Medulla oblongata (tissue), 1 donor: ENCODE data around the gene ME2.
"Not testable (repeated sequence)": the region's sequence is repeated elsewhere in the genome, so short reads cannot be mapped to it uniquely, and the experiment has no call there.

Experiments used
- DNase-seq: peaks from one replicate; pipeline ENCODE4 v3.0.0-alpha.2; 2015; ENCODE audit errors: extremely low spot score

ME2 gene

DNA sequence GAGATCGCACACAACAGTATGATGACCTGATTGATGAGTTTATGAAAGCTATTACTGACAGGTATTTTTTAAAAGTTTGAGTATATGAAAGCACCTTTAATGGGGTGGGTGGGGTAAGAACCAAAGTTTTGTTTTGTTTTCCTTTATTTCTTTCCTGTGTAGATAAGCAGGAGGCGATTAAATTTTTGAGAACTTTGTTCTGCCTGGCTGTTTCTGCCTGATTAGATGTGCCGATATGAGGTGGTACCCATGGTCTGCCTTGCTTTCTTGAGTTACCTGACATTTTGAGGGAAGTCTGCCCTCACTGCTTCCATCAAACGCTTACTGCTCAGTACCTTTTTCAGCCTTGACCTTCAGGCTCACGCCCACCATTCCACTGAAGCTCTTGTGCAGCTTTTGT, 39.2 kb downstream of the ME2 start:
- DNase-seq: no peak

DNA sequence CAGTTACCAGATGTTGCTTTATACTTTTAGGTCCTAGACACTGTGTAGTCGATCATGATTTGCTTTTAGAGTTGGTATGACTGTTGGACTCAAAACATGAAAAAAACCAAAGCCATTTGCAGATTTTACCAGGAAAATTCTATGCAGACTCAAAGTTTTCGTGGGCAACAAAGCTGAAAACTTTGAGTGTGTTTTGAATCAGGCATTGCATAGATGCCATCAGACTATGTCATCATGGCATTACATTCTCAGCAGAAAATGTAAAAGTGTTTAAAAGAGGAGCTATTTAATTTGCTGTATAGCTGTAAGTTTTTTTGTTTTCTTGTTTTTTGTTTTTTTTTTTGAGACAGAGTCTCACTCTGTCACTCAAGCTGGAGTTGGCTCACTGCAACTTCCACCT, 45.5 kb downstream of the ME2 start:
- DNase-seq: no peak

DNA sequence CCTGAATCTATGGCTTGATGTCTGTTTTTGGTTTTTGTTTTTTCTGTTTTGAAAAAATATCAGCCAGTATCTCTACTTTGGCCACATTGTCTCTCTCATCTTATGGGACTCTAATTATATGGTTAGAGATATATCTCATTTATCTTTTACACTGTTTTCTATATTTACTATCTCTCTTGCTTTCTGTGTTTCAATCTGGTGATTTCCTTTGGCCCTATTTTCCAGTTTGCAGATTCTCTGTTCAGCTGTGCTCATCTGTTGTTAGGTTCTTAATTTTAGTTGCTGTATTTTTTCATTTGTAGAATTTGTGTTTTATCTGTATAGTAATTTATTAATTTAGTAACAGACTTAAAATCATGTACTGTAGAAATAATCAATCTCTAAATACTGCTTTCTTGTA, 47.6 kb downstream of the ME2 start:
- no peak for DNase-seq

DNA sequence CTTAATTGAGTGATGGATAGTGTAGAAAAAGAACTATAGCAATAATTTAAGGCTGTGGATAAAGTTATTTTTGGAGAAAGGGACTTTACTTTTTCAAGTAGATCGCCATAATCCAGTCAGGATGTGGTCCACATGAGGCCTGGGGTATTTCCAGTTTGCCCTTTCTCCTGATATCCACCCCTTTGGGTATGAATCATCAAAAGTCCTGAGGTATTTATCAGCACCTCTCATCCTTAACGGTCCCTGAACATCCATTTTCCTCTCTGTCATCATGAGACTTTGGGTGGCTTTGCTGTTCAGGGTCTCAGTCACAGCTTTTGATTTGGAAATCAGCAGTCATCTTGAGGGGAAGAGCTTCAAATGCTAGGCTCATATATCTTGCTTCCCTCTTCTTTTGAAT, 49.6 kb downstream of the ME2 start:
- no peak for DNase-seq

DNA sequence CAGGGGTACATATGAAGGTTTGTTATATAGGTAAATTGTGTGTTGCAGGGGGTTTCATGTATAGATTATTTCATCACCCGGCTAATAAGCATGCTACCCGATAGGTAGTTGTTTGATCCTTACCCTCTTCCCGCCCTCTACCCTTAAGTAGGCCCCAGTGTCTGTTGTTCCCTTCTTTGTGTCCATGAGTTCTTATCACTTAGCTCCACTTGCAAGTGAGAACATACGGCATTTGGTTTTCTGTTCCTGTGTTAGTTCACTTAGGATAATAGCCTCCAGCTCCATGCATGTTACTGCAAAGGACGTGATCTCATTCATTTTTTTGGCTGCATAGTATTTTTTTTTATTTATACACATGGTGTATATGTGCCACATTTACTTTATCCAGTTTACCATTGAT, 54.8 kb downstream of the ME2 start:
- DNase-seq: no peak

DNA sequence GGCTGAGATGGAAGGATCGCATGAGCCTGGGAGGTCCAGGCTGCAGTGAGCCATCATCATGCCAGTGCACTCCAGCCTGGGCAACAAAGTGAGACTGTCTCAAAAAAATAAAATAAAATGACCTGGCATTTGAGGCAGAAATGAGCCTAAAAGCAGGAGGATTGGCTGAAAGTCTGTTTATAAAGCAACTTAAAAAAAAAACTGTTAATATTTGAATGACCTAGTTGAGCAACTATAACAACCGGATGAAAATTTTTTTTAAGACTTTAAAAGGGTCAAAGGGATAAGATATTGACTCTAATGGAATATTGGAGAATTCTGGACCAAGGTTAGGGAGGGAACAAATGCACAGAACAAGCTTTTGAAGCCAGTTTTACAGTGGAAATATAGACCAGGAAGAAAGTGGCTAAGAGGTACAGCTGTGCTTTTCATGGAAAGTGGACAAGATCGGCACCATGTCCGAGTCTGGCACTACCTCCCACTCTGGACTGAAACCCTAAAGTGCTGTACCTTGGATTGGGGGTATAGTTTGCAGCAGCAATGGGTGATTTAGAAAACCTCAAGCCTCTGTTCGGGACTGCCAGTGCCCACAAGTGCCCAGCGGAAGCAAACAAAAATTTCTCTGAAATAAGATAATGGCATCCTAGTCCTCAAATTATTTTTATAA, 55.8 kb downstream of the ME2 start:
- DNase-seq: no peak

DNA sequence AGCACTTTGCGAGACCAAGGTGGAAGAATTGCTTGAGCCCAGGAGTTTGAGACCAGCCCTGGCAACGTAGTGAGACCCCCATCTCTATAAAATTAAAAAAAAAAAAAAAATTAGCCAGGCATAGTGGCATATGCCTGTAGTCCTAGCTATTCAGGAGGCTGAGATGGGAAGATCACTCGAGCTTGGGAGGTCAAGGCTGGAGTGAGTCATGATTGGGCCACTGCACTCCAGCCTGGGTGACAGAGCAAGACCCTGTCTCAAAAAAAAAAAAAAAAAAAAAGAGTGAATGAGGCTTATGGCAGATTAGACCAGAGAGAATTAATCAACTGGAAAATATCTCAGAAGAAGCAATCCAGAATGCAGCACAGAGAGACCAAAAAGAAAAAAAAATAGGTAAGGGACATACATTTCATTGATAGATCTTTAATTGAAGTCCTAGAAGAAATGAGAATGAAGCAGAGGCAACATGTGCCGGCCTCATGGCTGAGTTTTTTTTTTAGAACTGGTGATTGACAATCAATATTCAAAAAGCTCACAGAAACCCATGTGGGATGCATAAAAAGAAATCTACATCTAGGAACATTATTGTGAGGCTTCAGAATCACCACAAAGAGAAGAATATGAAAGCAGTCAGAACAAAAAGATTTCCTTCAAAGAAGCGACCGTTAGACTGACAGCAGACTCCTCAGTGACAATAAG, 56.7 kb downstream of the ME2 start:
- no peak for DNase-seq

DNA sequence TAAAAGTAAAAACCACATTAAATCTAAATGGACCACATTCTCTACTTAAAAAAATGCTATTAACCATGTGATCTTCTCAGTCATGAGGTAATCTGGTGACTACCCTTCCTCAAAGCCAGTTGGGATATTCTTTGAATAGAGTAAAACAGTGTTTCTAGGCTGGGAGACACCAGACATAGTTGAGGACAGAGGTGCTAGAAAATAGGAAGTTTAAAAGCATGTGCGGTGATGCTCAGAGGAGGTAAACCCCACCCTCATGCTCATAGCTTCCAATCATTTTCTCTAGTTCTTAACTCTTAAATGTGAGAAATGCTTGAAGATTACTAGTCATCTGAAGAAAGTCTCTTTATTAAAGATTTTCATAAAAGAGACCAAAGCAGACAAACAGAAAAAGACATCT, 58.3 kb downstream of the ME2 start:
- no peak for DNase-seq

DNA sequence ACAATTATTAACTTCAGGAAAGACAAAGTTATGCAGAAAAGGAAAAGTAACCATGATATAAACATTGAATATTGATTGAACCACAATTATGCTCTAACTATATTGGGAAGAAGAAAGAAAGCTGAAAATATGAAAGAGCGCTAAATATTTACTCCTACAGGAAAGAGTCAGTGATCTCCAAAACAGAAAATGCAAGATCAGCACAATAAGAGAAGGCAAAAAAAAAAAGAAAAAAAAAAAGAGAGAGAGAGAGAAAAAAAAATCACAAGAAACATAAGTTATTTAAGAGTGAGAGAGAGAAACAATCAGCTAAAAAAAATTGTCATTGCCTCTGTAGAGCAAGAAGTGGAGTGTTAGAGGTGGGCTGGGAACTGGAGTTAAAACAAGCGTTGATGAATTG, 60.0 kb downstream of the ME2 start:
- DNase-seq: no peak

DNA sequence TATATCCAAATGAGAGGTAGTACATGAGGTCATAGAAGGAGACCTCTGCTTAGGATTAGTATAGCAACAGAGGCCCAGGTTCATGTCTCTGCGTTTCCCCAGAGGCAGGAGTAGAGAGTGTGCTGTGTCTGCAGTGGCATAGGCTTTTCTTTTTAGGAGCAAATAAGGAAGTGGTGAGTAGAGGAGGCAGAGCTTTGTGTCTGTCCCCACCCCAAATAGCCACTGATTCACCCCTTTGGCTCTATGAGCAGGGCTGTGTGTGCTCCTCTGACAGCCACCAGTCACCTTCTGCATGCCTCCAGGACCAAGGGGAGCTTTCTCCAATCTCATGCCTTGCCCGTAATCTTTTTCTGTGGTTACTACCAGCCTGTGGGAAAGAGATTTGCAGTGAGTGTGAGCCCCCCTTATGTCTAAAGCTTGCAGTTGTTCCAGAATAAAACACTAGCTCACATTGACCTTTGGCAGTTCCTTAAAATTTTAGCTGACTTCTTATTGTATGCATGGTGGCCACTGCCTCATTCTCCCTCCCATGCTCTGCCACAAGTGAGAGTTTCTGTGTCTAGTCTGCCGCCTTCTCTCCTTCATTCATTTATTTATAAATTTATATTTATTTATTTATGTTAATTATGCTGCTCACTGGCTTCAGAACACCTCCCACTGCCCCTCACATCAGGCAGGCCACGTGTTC, 65.5 kb downstream of the ME2 start:
- DNase-seq: peak; percentile 57

DNA sequence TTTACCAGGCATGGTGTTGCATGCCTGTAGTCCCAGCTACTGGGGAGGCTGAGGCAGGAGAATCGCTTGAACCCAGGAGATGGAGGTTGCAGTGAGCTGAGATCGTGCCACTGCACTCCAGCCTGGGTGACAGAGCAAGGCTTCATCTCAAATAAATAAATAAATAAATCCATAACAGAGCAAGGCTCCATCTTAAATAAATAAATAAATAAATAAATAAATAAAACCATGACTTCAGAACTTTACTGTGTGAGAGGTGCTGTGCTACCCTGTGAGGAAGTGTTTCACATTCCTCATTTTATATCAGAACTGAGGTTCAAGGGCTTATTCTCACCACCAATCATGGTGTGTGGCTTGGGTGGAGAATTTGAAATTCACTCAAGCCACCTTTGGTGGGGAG, 67.0 kb downstream of the ME2 start:
- DNase-seq: not testable (repeated sequence)

DNA sequence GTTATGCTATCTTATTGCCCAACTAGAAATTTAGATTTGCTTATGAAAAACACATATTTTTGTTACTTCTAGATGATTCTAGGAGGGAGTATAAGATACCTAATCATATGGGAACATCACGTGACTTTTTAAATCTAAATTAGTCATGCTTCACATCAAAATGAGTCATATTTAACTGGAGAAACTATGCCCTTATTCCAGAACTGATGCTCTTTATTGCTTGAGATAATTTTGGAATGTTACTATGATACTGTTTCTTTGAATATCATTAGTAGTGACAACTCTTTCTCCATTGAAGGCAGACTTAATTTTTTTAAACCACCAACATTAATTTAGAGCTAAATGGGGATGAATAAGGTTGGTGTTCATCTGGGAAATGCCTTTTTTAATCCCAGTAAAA, 69.0 kb downstream of the ME2 start:
- DNase-seq: no peak

DNA sequence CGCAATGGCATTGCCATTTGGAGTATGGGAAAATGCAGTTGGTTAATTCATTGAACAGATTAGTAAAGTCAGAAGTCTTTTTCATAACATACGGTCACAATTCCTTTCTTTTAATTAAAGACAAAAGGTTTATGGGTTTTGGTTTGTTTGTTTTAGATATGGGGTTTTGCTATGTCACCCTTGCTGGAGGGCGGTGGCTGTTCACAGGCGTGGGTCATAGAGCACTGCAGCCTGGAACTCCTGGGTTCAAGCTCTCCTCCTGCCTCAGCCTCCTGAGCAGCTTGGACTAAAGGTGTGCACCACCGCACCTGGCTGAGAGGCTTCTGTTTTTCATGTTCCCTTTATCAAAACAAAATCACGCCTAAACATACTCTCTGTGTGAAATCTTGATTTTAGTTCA, 70.3 kb downstream of the ME2 start:
- no peak for DNase-seq

DNA sequence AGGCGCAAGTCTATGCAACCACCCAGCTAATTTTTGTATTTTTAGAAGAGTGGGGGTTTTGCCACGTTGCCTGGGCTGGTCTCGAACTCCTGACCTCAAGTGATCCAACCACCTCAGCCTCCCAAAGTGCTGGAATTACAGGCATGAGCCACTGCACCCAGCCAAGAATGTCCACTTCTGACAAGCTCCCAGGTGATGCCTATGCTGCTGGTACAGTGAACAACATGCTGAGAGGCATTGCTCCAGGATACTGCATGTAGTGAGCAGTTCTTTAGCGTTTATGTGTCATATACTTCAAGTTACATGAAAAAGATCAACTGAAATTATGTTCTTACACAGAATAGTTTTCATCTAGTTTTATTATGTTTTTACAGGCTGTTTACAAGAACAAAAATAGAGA, 71.7 kb downstream of the ME2 start:
- DNase-seq: no peak

DNA sequence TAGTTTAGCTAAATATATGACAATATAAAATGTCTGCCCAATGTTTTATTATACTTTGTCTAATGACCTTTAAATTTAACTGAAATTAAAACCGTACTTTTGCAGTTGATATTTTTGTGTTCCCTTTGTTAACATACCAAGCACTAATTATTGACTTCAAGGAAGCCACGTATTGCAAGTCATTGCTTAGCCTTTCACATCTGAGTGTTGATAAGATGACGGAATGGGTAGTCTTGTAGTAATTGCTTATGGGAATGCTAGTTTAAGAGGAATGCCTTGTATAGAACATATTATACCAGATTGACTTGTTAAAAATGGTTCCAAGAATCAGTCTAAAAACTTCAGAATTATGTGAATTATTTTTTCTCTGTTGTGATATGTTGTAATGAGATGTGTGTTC, 74.9 kb downstream of the ME2 start:
- no peak for DNase-seq

DNA sequence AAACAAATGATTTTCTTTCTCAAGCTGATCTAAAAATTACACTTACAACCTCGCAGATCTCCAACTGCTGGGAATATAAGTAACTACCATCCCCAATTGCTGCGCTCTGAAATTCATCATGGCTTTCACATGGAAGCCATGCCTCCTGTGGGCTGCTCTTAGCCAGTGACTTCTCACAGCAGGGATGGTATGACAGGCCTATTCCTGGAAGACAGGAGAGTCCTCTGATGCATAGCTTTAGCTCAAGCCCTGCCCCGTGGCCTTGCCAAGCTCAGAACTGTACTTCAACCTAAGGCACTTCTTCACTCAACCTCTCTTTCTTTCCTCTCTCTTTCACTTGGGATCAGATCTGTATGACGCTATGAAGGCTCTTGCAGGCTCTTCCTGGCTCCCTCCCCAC, 76.3 kb downstream of the ME2 start:
- DNase-seq: no peak

DNA sequence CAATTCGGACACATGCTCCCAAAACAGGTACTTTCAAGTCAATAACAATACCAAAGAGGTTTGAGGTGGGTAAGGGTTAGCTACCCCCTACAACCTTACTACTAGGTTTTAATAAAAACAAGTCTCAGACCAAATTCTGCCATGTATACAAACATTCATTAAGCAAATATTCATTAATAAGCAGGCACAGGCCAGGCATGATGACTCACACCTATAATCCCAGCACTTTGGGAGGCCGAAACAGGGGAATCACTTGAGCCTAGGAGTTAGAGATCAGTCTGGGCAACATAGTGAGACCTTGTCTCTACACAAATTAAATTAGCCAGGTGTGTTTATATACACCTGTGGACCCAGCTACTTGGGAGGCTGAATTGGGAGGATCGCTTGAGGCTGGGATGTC, 77.2 kb downstream of the ME2 start:
- DNase-seq: no peak

DNA sequence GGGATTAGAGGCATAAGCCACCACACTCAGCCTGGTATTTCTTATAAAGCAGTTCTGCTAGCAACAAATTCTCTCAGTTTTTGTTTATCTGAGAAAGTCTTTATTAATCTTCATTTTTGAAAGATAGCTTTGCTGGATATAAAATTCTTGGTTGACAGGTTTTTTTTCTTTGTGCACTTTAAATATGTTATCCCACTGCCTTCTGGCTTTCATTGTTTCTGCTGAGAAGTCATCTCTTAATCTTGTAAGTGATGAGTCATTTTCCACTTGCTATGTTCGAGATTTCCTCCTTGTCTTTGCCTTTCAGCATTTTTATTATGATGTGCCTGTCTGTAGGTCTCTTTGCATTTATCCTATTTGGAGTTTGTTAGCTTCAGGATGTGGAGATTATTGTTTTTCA, 83.1 kb downstream of the ME2 start:
- DNase-seq: no peak

DNA sequence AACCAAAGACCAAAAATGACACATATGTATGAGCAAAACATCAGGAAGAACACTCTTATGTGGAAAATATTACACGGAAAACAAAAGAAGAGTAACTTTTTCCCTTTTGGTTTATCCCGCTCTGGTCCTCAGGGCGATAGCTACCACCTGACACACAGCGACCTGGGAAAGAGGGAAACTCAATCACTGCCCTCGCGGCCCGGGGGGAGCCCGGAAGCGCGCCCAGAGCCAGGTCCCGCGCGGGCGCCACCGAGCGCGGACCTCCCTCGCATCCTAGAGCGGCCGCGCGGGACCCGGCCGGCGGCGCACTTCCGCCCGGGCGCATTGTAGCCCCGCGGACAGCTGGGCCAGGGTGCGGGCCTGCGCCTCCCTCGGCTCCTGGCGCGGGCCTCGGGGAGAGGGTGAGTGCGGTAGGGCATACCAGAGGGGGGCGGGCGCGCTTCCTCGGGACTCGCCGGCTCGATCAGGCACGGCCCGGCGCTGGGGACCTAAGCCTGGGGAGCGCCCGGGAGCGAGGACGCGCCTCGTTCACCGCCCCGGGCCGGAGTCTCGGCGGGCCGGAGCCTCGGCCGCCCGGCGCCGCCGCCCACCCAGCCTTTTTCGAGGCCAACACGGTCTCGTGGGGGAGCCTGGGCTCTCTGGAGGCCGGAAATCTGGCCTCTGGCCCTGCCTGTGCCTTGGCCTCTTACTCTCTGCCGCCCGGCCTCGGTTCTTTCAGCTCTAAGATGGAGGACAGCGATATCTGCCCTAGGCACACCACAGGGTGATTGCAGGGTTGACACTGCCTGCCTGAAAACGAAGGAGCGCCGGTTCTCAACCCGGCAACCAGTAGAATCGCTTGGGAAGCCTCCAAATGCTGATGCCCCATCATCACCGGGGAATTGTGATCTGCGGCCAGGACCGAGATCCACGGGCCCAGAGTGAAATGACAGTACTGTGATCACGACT, 89.1 kb downstream of the ME2 start, which contains the start of gene ELAC1:
Gene ELAC1 (plus strand): TSS at position 327 of the 948 bp plus-strand sequence. CDS start 6,365 bp downstream, outside the sequence.
- DNase-seq: peak; percentile 84

DNA sequence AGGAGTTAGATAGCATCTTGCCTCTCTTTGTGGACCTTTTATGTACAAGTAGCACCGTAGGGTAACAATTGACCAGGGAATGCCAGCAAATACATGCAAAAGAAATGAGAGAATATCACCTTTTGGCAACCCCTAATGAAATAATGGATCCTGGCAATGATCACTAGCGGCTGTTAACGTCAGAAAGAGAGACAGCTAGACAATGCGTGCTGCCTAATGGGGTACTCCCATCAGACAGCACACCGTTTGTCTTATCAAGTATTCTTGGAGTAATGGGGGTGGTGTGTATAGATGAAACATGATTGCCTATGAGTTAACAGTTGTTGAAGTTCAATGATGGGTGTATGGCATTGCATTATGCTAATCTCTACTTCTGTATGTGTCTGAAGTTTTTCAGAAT, 90.5 kb downstream of the ME2 start:
- DNase-seq: no peak

DNA sequence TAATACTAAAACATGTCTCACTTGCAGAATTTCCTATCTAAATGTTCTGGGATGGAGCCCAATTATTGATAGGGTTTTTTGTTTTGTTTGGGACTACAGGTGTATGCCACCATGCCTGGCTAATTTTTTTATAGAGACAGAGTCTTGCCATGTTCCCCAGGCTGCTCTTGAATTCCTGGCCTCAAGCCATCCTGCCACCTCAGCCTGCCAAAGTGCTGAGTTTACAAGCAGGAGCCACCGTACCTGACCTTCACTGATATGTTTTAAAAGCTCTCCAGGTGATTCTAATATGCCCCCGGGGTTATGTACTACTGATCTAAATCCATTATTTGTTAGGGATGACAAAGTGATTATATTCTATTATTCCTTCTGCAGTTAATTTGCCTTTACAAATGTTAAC, 91.1 kb downstream of the ME2 start:
- DNase-seq: no peak

DNA sequence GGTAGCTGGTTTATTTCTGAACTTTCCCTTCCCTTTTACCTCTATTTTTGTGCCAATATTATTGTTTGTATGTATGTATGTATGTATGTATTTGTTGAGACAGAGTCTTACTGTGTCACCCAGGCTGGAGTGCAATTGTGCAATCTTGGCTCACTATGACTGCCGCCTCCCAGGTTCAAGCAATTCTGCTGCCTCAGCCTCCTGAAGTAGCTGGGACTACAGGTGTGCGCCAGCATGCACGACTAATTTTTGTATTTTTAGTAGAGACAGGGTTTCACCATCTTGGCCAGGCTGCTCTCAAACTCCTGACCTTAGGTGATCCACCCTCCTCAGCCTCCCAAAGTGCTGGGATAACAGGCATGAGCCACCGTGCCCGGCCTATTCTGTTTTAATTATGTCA, 93.5 kb downstream of the ME2 start:
- not testable (repeated sequence) for DNase-seq
